K562 (cell line): ENCODE measurements around the gene MAP7D1. TPM values are rescaled to one million over a fixed set of nuclear protein-coding genes. Genes with fewer than 3 reads are reported as not detected.

Experiments used
- CUX1 ChIP-seq: fragments of 200-800 bp; sonication (Bioruptor generic); IDR thresholded peaks from 2 replicates; pipeline ENCODE4 v1.6.1; 2016; ENCODE audit warnings: missing genetic modification characterization, missing compliant biosample characterization
- KDM1A ChIP-seq, 2 experiments: fragments of 450-650 bp; IDR thresholded peaks; 2 replicates each; pipeline ENCODE4 v1.6.1; 2016; ENCODE audit warnings: mild to moderate bottlenecking in 2 of 2
- KDM4B ChIP-seq, 2 experiments: fragments of 450-650 bp in 1 of 2; sonication (generic) in 1 of 2; IDR thresholded peaks; 2 replicates each; pipeline ENCODE4 v1.6.1; 2016 to 2017; ENCODE audit warnings: borderline replicate concordance in 2 of 2, antibody characterized with exemption in 1 of 2, low read depth in 1 of 2, mild to moderate bottlenecking in 1 of 2
- MYNN ChIP-seq, 2 experiments: sonication (generic); formaldehyde crosslinking in 1 of 2; IDR thresholded peaks; 2 replicates each; pipeline versions ENCODE4 v1.5.0 to v1.6.1; 2016 to 2020; ENCODE audit warnings: antibody characterized with exemption in 1 of 2, missing genetic modification reagents in 1 of 2
- PCBP1 ChIP-seq: fragments of 200-400 bp; formaldehyde crosslinking; IDR thresholded peaks from 2 replicates; pipeline ENCODE4 v1.6.1; 2018; ENCODE audit warnings: mild to moderate bottlenecking, low read depth, low read length; ENCODE audit not compliant: poor library complexity, severe bottlenecking
- PHB2 ChIP-seq: fragments of 450-650 bp; IDR thresholded peaks from 2 replicates; pipeline ENCODE4 v1.6.1; 2017; ENCODE audit warnings: low read depth
- POLR3G ChIP-seq: IDR thresholded peaks from 2 replicates; pipeline ENCODE4 v1.6.1; 2011; ENCODE audit not compliant: insufficient read length, insufficient replicate concordance; ENCODE audit errors: extremely low read depth
- RAD21 ChIP-seq, 2 experiments: fragments of 250-450 bp in 1 of 2; fragments of 450-650 bp in 1 of 2; sonication (Bioruptor Pico) in 1 of 2; formaldehyde crosslinking in 1 of 2; IDR thresholded peaks in 1 of 2; conservative IDR thresholded peaks in 1 of 2; 2 replicates each; pipeline versions ENCODE4 v1.4.0 to v1.8.0; 2020 to 2022; ENCODE audit warnings: mild to moderate bottlenecking in 2 of 2, moderate library complexity in 1 of 2
- RBBP5 ChIP-seq: fragments of 200-600 bp; sonication (generic); IDR thresholded peaks from 2 replicates; pipeline ENCODE4 v1.6.1; 2012; ENCODE audit warnings: borderline replicate concordance, mild to moderate bottlenecking, low read length, control low read depth, inconsistent platforms; ENCODE audit not compliant: insufficient read depth, poor library complexity, severe bottlenecking
- SRSF1 ChIP-seq: fragments of 200-400 bp; formaldehyde crosslinking; IDR thresholded peaks from 2 replicates; pipeline ENCODE4 v1.6.1; 2017; ENCODE audit warnings: mild to moderate bottlenecking, low read depth, low read length, moderate library complexity
- ZBED1 ChIP-seq: IDR thresholded peaks from 2 replicates; pipeline ENCODE4 v1.6.1; 2014
- ZBTB2 ChIP-seq: fragments of 450-650 bp; IDR thresholded peaks from 2 replicates; pipeline ENCODE4 v1.6.1; 2016; ENCODE audit warnings: antibody characterized with exemption
- ZNF395 ChIP-seq: fragments of 200-800 bp; sonication (Bioruptor generic); IDR thresholded peaks from 2 replicates; pipeline ENCODE4 v1.6.1; 2017; ENCODE audit warnings: missing genetic modification characterization, missing compliant biosample characterization
- ZNF740 ChIP-seq, 3 experiments: fragments of 200-800 bp in 1 of 3; sonication (Bioruptor generic) in 1 of 3; sonication (generic) in 1 of 3; formaldehyde crosslinking in 1 of 3; IDR thresholded peaks; 2 replicates each; pipeline versions ENCODE4 v1.6.1 to v1.8.0; 2016 to 2022; ENCODE audit warnings: mild to moderate bottlenecking in 2 of 3, missing compliant biosample characterization in 2 of 3, missing genetic modification characterization in 2 of 3, missing genetic modification reagents in 1 of 3
- polyA plus RNA-seq, 8 experiments: library from polyadenylated mRNA; depleted of rRNA in 4 of 8; stranded (reverse) in 5 of 8; unstranded in 3 of 8; fragments of >200 nt; fragmentation: Nextera tagmentation in 2 of 8; fragmentation: Illumina TruSeq in 1 of 8; extraction: Ambion mirVana in 2 of 8; extraction: Trizol in 1 of 8; gene quantifications; 2 replicates each; pipeline versions ENCODE4 v1.2.1 to v1.2.3, GENCODE V29; 2011 to 2014; ENCODE audit warnings: inconsistent platforms in 1 of 8, missing spikeins in 1 of 8
- total RNA-seq, 7 experiments: library from RNA; depleted of rRNA in 6 of 7; stranded (reverse); fragments of >200 nt in 6 of 7; fragmentation: Illumina TruSeq in 2 of 7; extraction: Trizol in 2 of 7; gene quantifications; 2 replicates each; pipeline versions ENCODE4 v1.2.1 to v1.2.3, GENCODE V29; 2011 to 2021; ENCODE audit warnings: low replicate concordance in 1 of 7

The MAP7D1 gene
- total and polyA plus RNA-seq, 9 of the 15 experiments (the other 6 are each of a cell fraction or from before 2014, with no cell fraction given): 3.6 to 108 (median 34.5) TPM

GRCh38 chr1:36156329-36157114 is 562 bp downstream of the MAP7D1 start (continued):
- TF ChIP-seq KDM4B (IDR thresholded peaks at IDR 0.05; ENCODE audit: borderline replicate concordance in 2 of 2, low read depth in 1 of 2) (peak in 1 of 2 experiments; percentile 77; a peak in 1 of 4 replicates), SRSF1 (0 out of 2 replicates have a peak, but pooled peaks have one; percentile 42), PHB2 (no peak), ZBTB2 (peak; percentile 52; the same call in 1 of the 2 replicates), ZNF740 (CRISPR knock-in tag; IDR thresholded peaks at IDR 0.05) (peak; percentile 39; the same call in 1 of the 2 replicates), ZNF740 (tag; IDR thresholded peaks at IDR 0.05) (no peak; a peak in 1 of 4 replicates), KDM1A (IDR thresholded peaks at IDR 0.05) (peak in 1 of 2 experiments; percentile 98; a peak in 3 of 4 replicates), MYNN (IDR thresholded peaks at IDR 0.05) (no peak), MYNN (CRISPR knock-in tag; IDR thresholded peaks at IDR 0.05) (no peak), ZNF395 (0 out of 2 replicates have a peak, but pooled peaks have one; percentile 56), RBBP5 (peak; percentile 73), POLR3G (no peak), CUX1 (CRISPR knock-in tag) (no peak), RAD21 (CRISPR knock-in tag; conservative IDR thresholded peaks at IDR 0.05 in 1 of 2, IDR thresholded peaks at IDR 0.05 in 1 of 2) (no peak), ZBED1 (peak; percentile 65; the same call in 1 of the 2 replicates), PCBP1 (peak; percentile 46)
